ENCODE results near the gene ATP13A2.

Gene ATP13A2

GRCh38 chr1:16998589-16998988 lies 13.1 kb downstream of the ATP13A2 start:
- DNase-seq: no peak

GRCh38 chr1:16996845-16997244 lies 14.9 kb downstream of the ATP13A2 start:
- DNase-seq: no peak

- no peak for DNase-seq
These were observed 18.1 kb downstream of the ATP13A2 start for GRCh38 chr1:16993521-16994038.

GRCh38 chr1:16992675-16993074 lies 19.1 kb downstream of the ATP13A2 start:
- DNase-seq: no peak

GRCh38 chr1:16992102-16992501 lies 19.6 kb downstream of the ATP13A2 start:
- DNase-seq: no peak

- DNase-seq: no peak
These were observed 20.2 kb downstream of the ATP13A2 start for GRCh38 chr1:16991571-16991970.

- no peak for DNase-seq
These were observed 21.9 kb downstream of the ATP13A2 start for GRCh38 chr1:16989676-16990391.

- DNase-seq: no peak
These were observed 23.5 kb downstream of the ATP13A2 start for GRCh38 chr1:16988210-16988609.

- no peak for DNase-seq
These were observed 24.8 kb downstream of the ATP13A2 start for GRCh38 chr1:16986962-16987361.

- no peak for DNase-seq
These were observed 25.2 kb downstream of the ATP13A2 start for GRCh38 chr1:16986560-16986959.

GRCh38 chr1:16986113-16986512 lies 25.6 kb downstream of the ATP13A2 start:
- DNase-seq: no peak

GRCh38 chr1:16984717-16985116 lies 27.0 kb downstream of the ATP13A2 start:
- DNase-seq: no peak

GRCh38 chr1:16983649-16984048 lies 28.1 kb downstream of the ATP13A2 start:
- DNase-seq: no peak

GRCh38 chr1:16982902-16983301 lies 28.8 kb downstream of the ATP13A2 start:
- DNase-seq: no peak

- DNase-seq: no peak
These were observed 30.4 kb downstream of the ATP13A2 start for GRCh38 chr1:16981269-16981849.

GRCh38 chr1:16980473-16981268 lies 31.1 kb downstream of the ATP13A2 start, which contains the start of gene MFAP2:
MFAP2 (minus strand) TSS chr1:16980620; CDS start chr1:16978273, 2,347 bp downstream.
- DNase-seq: no peak

GRCh38 chr1:16979475-16980327 lies 32.0 kb downstream of the ATP13A2 start:
- DNase-seq: no peak

GRCh38 chr1:16978567-16979474 lies 32.9 kb downstream of the ATP13A2 start:
- no peak for DNase-seq

GRCh38 chr1:16978139-16978538 lies 33.6 kb downstream of the ATP13A2 start:
- DNase-seq: no peak

GRCh38 chr1:16977377-16977776 lies 34.4 kb downstream of the ATP13A2 start:
- DNase-seq: no peak

GRCh38 chr1:16976966-16977365 lies 34.8 kb downstream of the ATP13A2 start:
- no peak for DNase-seq

- DNase-seq: no peak
These were observed 35.9 kb downstream of the ATP13A2 start for GRCh38 chr1:16975838-16976237.

All from NCI-H510A treated with DMSO at 0.1 percent for 48 hours (cell line).